DND-41 (cell line): ENCODE measurements around the gene IFT52.

ENCODE experiments used
- EZH2 ChIP-seq: IDR thresholded peaks from 3 replicates; pipeline ENCODE4 v1.6.1; 2012; ENCODE audit warnings: borderline replicate concordance, low read depth, mild to moderate bottlenecking, moderate library complexity, low read length, inconsistent platforms; ENCODE audit not compliant: severe bottlenecking
- TF ChIP-seq, protein P1 (sequence below): IDR thresholded peaks from 2 replicates; pipeline ENCODE4 v1.5.1; 2012; ENCODE audit warnings: borderline replicate concordance, low read length, moderate library complexity, mild to moderate bottlenecking; ENCODE audit not compliant: poor library complexity, severe bottlenecking; ENCODE audit errors: extremely low read depth

DNA sequence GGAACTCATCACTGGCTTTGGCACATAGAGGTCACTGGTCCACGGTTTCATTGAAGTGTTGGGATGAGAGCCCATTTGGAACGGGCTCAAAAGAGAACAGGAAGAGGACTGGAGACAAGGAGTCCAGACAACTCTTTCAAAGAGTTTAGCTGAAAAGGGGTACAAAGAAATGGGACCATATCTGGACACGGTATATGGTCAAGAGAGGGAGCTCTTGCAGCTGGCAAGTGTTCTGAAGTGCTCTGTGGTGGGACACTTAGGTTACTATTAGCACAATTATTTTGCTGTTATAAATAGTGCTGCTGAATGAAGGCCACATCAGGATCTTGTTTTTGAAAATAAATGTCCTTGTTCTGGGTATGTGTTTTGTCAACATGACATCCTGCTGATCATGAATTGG is 27.3 kb upstream of the IFT52 start:
- no peak for TF ChIP-seq EZH2
- TF ChIP-seq, protein P1, sequence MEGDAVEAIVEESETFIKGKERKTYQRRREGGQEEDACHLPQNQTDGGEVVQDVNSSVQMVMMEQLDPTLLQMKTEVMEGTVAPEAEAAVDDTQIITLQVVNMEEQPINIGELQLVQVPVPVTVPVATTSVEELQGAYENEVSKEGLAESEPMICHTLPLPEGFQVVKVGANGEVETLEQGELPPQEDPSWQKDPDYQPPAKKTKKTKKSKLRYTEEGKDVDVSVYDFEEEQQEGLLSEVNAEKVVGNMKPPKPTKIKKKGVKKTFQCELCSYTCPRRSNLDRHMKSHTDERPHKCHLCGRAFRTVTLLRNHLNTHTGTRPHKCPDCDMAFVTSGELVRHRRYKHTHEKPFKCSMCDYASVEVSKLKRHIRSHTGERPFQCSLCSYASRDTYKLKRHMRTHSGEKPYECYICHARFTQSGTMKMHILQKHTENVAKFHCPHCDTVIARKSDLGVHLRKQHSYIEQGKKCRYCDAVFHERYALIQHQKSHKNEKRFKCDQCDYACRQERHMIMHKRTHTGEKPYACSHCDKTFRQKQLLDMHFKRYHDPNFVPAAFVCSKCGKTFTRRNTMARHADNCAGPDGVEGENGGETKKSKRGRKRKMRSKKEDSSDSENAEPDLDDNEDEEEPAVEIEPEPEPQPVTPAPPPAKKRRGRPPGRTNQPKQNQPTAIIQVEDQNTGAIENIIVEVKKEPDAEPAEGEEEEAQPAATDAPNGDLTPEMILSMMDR, result no peak
